WI38 (cell line): Measurements from ENCODE around the gene NRXN2.

Experiments used
- H3K4me3 ChIP-seq: 2 replicates; pipeline ENCODE4 v1.5.1; 2011; ENCODE audit warnings: low read depth, mild to moderate bottlenecking, control low read depth, low read length
- CTCF ChIP-seq: IDR thresholded peaks from 2 replicates; pipeline ENCODE4 v1.5.1; 2012; ENCODE audit warnings: low read depth, mild to moderate bottlenecking, control low read depth, low read length

The NRXN2 gene

GRCh38 chr11:64577202-64577601 lies 145.8 kb downstream of the NRXN2 start:
- no peak for TF ChIP-seq CTCF

GRCh38 chr11:64572143-64572542 lies 150.9 kb downstream of the NRXN2 start:
- no peak for TF ChIP-seq CTCF
- no peak overlapping the region for H3K4me3 ChIP-seq

More at GRCh38 chr11:64577202-64577601, 145.8 kb downstream of the NRXN2 start:
- no peak overlapping the region for H3K4me3 ChIP-seq

DNA sequence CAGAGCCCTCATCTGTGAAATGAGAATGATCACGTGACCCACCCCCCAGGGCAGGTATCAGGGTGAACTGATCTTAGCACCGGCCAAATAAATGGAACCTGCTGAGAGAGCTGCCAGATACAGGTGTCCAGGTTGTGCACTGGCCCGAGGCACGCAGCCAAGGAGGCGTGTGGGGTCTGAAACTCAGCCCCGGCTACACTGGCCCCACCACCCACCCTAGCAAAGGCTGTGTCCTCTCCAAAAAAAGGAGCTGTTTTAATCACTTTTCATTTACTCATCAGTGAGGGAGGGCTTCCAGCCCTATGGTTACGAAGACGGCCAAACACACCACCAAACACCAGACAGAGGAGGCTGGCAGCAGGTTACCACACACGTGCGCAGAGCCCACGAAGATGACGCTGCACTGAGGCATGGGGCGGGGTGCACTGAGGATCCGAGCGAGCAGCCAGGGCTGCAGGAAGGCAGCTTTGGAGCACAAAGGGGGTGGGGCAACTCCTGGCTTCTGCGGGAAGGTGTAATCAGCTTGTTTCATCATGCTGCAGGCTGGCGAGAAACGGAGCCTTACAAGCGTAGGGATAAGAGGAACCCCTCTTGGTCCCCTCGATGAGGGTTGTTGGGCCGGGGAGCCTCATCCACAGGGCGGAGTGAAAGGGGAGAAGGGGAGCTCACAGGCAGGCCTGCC lies 151.4 kb downstream of the NRXN2 start:
- no peak overlapping the region for H3K4me3 ChIP-seq
- no peak for TF ChIP-seq CTCF

- H3K4me3 ChIP-seq, result no peak overlapping the region
- no peak for TF ChIP-seq CTCF
Measured at GRCh38 chr11:64571050-64571409, 152.0 kb downstream of the NRXN2 start.

DNA sequence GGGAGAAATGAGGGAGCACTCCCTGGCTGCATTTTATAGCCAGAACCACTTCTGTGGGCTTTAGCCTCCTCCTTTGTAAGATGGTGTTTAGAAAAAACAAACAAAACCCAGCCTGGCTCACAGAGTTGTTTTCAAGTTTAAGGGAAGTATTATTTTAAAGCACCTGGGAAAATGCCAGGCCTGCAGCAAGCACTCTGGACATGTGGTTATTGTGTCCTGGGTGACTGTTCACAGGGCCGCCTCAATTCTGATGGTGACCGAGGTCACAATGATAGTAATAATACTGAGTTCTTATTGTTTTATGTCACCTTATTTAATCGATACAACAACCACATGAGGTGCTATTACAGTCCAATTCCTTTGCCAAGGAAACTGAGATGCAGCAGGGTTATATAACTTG lies 152.7 kb downstream of the NRXN2 start:
- H3K4me3 ChIP-seq, result no peak overlapping the region
- no peak for TF ChIP-seq CTCF

DNA sequence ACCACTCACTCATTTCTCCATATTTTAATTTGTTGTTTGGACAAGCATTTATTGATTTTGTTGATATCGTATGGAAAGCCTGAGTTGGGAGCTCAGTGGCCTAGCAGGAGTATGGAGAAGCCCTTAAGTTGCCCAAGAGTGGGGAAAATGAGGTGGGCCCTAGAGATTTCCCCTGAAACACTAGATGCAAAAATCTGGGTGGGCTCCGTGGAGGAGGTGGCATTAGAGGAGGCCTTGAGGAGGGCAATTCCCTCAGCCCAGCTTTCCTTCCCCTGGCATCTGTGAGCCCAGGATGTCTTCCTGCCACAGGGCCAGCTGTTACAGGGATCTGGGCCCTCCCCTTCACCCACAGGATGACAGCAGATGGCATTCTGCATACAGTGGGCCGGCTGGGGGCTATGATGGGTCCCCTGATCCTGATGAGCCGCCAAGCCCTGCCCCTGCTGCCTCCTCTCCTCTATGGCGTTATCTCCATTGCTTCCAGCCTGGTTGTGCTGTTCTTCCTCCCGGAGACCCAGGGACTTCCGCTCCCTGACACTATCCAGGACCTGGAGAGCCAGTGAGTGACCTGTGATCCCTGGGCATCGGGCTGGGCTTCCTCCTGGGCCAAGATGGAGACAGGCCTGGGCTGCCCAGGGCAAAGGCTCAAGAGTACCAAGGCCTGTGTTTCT lies 153.6 kb downstream of the NRXN2 start:
- TF ChIP-seq CTCF, result no peak
- H3K4me3 ChIP-seq, result no peak overlapping the region

DNA sequence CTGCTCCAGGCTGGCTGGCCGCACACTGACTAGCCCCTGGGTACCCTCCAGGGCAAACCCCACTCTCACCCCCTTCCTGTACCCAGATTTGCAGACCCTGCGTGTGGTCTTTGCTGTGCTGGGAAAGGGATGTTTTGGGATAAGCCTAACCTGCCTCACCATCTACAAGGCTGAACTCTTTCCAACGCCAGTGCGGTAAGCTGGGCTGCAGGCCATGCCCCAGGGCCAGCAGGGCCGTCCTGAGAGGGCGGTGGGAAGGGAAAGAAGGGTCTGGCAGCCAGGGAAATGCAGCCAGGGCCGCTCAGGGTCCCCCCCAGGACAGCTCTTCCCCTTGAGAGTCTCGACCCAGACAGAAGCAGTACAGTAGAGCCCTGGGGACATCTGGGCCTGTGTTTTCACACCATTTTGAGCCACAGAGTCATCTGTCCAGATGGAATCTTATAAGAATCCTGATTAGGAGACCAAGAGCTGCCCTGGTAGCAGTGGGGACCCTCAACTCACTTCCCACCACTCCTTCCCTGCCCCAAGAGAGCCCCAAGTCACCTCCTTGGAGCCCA lies 154.3 kb downstream of the NRXN2 start:
- TF ChIP-seq CTCF, result no peak
- no peak overlapping the region for H3K4me3 ChIP-seq
